IMR-90 (cell line): ENCODE results near the gene PDE5A. TPM values are rescaled to one million over a fixed set of nuclear protein-coding genes. Genes with fewer than 3 reads are reported as not detected.
A peak's percentile ranks its signal among the peaks of the same experiment; 100 is the strongest.

Experiments
- ATAC-seq: fragments of 200-7000 bp; cut with Tn5 transposase; 2 replicates; pipeline ENCODE4 v1.9.1; 2020; ENCODE audit warnings: low read depth, mild to moderate bottlenecking, moderate library complexity
- BruUV-seq: library from RNA; stranded (reverse); fragments of 400-500 nt; replicated peaks from 2 replicates; lab custom pipeline; 2021; lab: Mats Ljungman, UMichigan
- CTCF ChIA-PET: fragments of 300-600 bp; formaldehyde crosslinking; extraction: SDS; loops from one replicate; lab custom pipeline; 2021; ENCODE audit warnings: antibody characterized with exemption; lab: Yijun Ruan, JAX
- POLR2A ChIA-PET: fragments of 300-600 bp; sonication (Branson Sonifier 250); formaldehyde crosslinking; loops from one replicate; lab custom pipeline; 2022; ENCODE audit warnings: antibody characterized with exemption; ENCODE audit not compliant: unreplicated experiment; lab: Charles Lee
- DNase-seq: peaks from one replicate; pipeline ENCODE4 v3.0.0; 2013
- H2AFZ ChIP-seq: replicated peaks from 2 replicates; pipeline ENCODE3; 2013; ENCODE audit warnings: low read length, mild to moderate bottlenecking; ENCODE audit not compliant: poor library complexity
- H2AK5ac ChIP-seq: 2 replicates; pipeline ENCODE4 v1.6.1; 2013; ENCODE audit warnings: low read depth, low read length, inconsistent platforms
- H2AK9ac ChIP-seq: replicated peaks from 2 replicates; pipeline ENCODE3; 2013; ENCODE audit warnings: mild to moderate bottlenecking, low read depth, low read length, moderate library complexity; ENCODE audit not compliant: poor library complexity
- H2BK120ac ChIP-seq: 2 replicates; pipeline ENCODE4 v1.6.1; 2013; ENCODE audit warnings: low read depth, low read length, inconsistent platforms
- H2BK15ac ChIP-seq: 3 replicates; pipeline ENCODE4 v1.6.1; 2013; ENCODE audit warnings: low read depth, low read length, inconsistent platforms
- H2BK20ac ChIP-seq: 2 replicates; pipeline ENCODE4 v1.6.1; 2013; ENCODE audit warnings: low read depth, mild to moderate bottlenecking, inconsistent platforms, low read length, moderate library complexity
- H2BK5ac ChIP-seq: 2 replicates; pipeline ENCODE4 v1.6.1; 2013; ENCODE audit warnings: mild to moderate bottlenecking, low read depth, low read length, inconsistent platforms; ENCODE audit not compliant: poor library complexity, severe bottlenecking
- H3K14ac ChIP-seq: replicated peaks from 2 replicates; pipeline ENCODE4 v1.6.1; 2013; ENCODE audit warnings: low read depth, low read length, inconsistent platforms
- H3K18ac ChIP-seq: 2 replicates; pipeline ENCODE4 v1.6.1; 2013; ENCODE audit warnings: low read depth, low read length, control low read depth
- H3K23ac ChIP-seq: 2 replicates; pipeline ENCODE4 v1.6.1; 2013; ENCODE audit warnings: low read depth, low read length, inconsistent platforms
- H3K27ac ChIP-seq: 2 replicates; pipeline ENCODE4 v1.5.1; 2013; ENCODE audit warnings: mild to moderate bottlenecking, control low read depth, low read length; ENCODE audit not compliant: insufficient read depth
- H3K27me3 ChIP-seq: 2 replicates; pipeline ENCODE4 v1.6.1; 2013; ENCODE audit warnings: low read length; ENCODE audit not compliant: control insufficient read depth, insufficient read depth
- H3K36me3 ChIP-seq: 2 replicates; pipeline ENCODE4 v1.6.1; 2013; ENCODE audit warnings: low read length, mixed read lengths; ENCODE audit not compliant: control insufficient read depth, insufficient read depth
- H3K4ac ChIP-seq: 2 replicates; pipeline ENCODE4 v1.6.1; 2013; ENCODE audit warnings: low read depth, low read length, inconsistent platforms
- H3K4me1 ChIP-seq: 2 replicates; pipeline ENCODE4 v1.6.1; 2013; ENCODE audit warnings: low read length, mixed read lengths; ENCODE audit not compliant: control insufficient read depth, insufficient read depth
- H3K4me2 ChIP-seq: 2 replicates; pipeline ENCODE4 v1.6.1; 2013; ENCODE audit warnings: low read depth, mild to moderate bottlenecking, control low read depth, low read length, moderate library complexity
- H3K4me3 ChIP-seq: 2 replicates; pipeline ENCODE4 v1.5.1; 2013; ENCODE audit warnings: low read depth, mild to moderate bottlenecking, control low read depth, low read length, moderate library complexity; ENCODE audit not compliant: insufficient read depth
- H3K56ac ChIP-seq: 2 replicates; pipeline ENCODE4 v1.6.1; 2013; ENCODE audit warnings: low read length, inconsistent platforms; ENCODE audit not compliant: insufficient read depth; ENCODE audit errors: extremely low read depth
- H3K79me1 ChIP-seq, 2 experiments: 2 replicates each; pipeline ENCODE4 v1.6.1; 2013; ENCODE audit warnings: low read length in 2 of 2, inconsistent platforms in 1 of 2, low read depth in 1 of 2
- H3K9ac ChIP-seq: 2 replicates; pipeline ENCODE4 v1.6.1; 2013; ENCODE audit warnings: low read depth, low read length, control low read depth
- H3K9me1 ChIP-seq: 2 replicates; pipeline ENCODE4 v1.6.1; 2013; ENCODE audit warnings: low read length, inconsistent platforms; ENCODE audit not compliant: insufficient read depth
- H3K9me3 ChIP-seq: 2 replicates; pipeline ENCODE4 v1.6.1; 2013; ENCODE audit warnings: low read length; ENCODE audit not compliant: control insufficient read depth, insufficient read depth
- H4K20me1 ChIP-seq: 2 replicates; pipeline ENCODE4 v1.6.1; 2013; ENCODE audit warnings: low read length, inconsistent platforms; ENCODE audit not compliant: insufficient read depth
- H4K5ac ChIP-seq: 2 replicates; pipeline ENCODE4 v1.6.1; 2013; ENCODE audit warnings: mild to moderate bottlenecking, low read depth, low read length, control low read depth
- H4K8ac ChIP-seq, 2 experiments: 2 replicates each; pipeline ENCODE4 v1.6.1; 2013; ENCODE audit warnings: low read depth in 2 of 2, low read length in 2 of 2, control low read depth in 1 of 2, inconsistent platforms in 1 of 2
- H4K91ac ChIP-seq: 2 replicates; pipeline ENCODE4 v1.6.1; 2013; ENCODE audit warnings: low read depth, low read length, inconsistent platforms; ENCODE audit not compliant: insufficient read depth
- BHLHE40 ChIP-seq: fragments of 150-350 bp; IDR thresholded peaks from 2 replicates; pipeline ENCODE4 v1.6.1; 2016; ENCODE audit warnings: mild to moderate bottlenecking, low read depth, low read length
- CTCF ChIP-seq: conservative IDR thresholded peaks from 2 replicates; pipeline ENCODE4 v1.5.1; 2012; ENCODE audit warnings: mild to moderate bottlenecking, low read depth, low read length, improper control_type of control experiment
- NFE2L2 ChIP-seq: fragments of 150-350 bp; IDR thresholded peaks from 2 replicates; pipeline ENCODE4 v1.6.1; 2016; ENCODE audit warnings: low read depth, mild to moderate bottlenecking, low read length
- RAD21 ChIP-seq: IDR thresholded peaks from 2 replicates; pipeline ENCODE4 v1.6.1; 2012; ENCODE audit warnings: low read length, improper control_type of control experiment
- SMC3 ChIP-seq: fragments of 150-350 bp; IDR thresholded peaks from 2 replicates; pipeline ENCODE4 v1.6.1; 2016; ENCODE audit warnings: low read depth, mild to moderate bottlenecking, antibody characterized with exemption, low read length, moderate library complexity
- WGBS, 2 experiments: methylation state at CpG; one replicate each; pipeline versions ENCODE4 v1.1.5 to v1.1.7; 2013; ENCODE audit warnings: missing lambda C conversion rate in 2 of 2; ENCODE audit not compliant: insufficient read length in 1 of 2; ENCODE audit errors: extremely low coverage in 2 of 2; 5-methylcytosine and 5-hydroxymethylcytosine counted together
- dilution Hi-C: fragments of 300-500 bp; cut with HindIII; formaldehyde crosslinking; loops from one replicate; pipeline ENCODE4 v1.14.3; 2018; ENCODE audit warnings: low sequenced_read_pairs; ENCODE audit not compliant: unreplicated experiment
- in situ Hi-C: fragments of 300-500 bp; cut with MboI; formaldehyde crosslinking; loops from 3 replicates; pipeline ENCODE4 v1.14.3; 2019; ENCODE audit warnings: low sequenced_read_pairs, inconsistent platforms, mixed read lengths
- intact Hi-C: fragments of 100-400 bp; cut with micrococcal nuclease; formaldehyde crosslinking; loops from 2 replicates; pipeline ENCODE4 v1.10.0; 2022
- polyA plus RNA-seq, 3 experiments: library from polyadenylated mRNA; depleted of rRNA; stranded (reverse); fragments of >200 nt; gene quantifications; 2 replicates each; pipeline ENCODE4 v1.2.3, GENCODE V29; 2012; ENCODE audit warnings: low replicate concordance in 1 of 3
- total RNA-seq: library from RNA; depleted of rRNA; stranded (reverse); fragments of >200 nt; gene quantifications from 2 replicates; pipeline ENCODE4 v1.2.3, GENCODE V29; 2012

Gene PDE5A
- total and polyA plus RNA-seq, 2 of the 4 experiments (the other 2 are of a cell fraction) = 101 to 770 TPM

GRCh38 chr4:119490335-119490734 lies 138.3 kb downstream of the PDE5A start:
- Histone ChIP-seq H3K9me1 (peaks cover 5% of the 10 kb centered on the region; the same call in 1 of the 2 replicates), H3K4me3 (no peak overlapping the region), H4K8ac (no peak overlapping the region), H3K9me3 (no peaks in the 10 kb centered on the region), H3K56ac (no peak overlapping the region), H4K91ac (no peak overlapping the region), H3K27ac (no peak overlapping the region), H2BK20ac (no peak overlapping the region), H3K4me2 (no peak overlapping the region), H3K14ac (no peak overlapping the region), H2AK5ac (no peak overlapping the region), H3K27me3 (no peaks in the 10 kb centered on the region), H2AFZ (no peak overlapping the region), H2BK5ac (no peak overlapping the region), H2AK9ac (no peak overlapping the region), H3K36me3 (peaks cover 22% of the 10 kb centered on the region), H3K9ac (no peak overlapping the region), H3K4ac (no peak overlapping the region), H2BK15ac (no peak overlapping the region), H4K20me1 (peaks cover 11% of the 10 kb centered on the region; the same call in 1 of the 2 replicates), H3K79me1 (peaks cover 0 to 4% of the 10 kb centered on the region in 2 experiments; a peak in 2 of 4 replicates), H3K23ac (no peak overlapping the region), H4K5ac (no peak overlapping the region), H3K4me1 (no peaks in the 10 kb centered on the region), H2BK120ac (no peak overlapping the region), H3K18ac (no peak overlapping the region)
- BruUV-seq = no TSS peak
- no CpG with 5 or more reads among the region's 3 CpGs for WGBS, 2 experiments
- intact Hi-C loops = loop anchor here (1.0 kb wide), 2 partner anchors 176 to 509 kb away; no protein-coding TSS in a partner anchor
- ChIA-PET POLR2A (no interaction called here), CTCF (interaction anchor here (0.9 kb wide), 1 partner anchor 507 kb away, joined by 3 read pairs; no protein-coding TSS in a partner anchor)
- DNase-seq (peak; percentile 69), ATAC-seq (peak; percentile 45)
- TF ChIP-seq RAD21 = peak; percentile 38
- TF ChIP-seq SMC3 = peak; percentile 41
- TF ChIP-seq NFE2L2 = no peak
- TF ChIP-seq CTCF = peak; percentile 43
- no peak for TF ChIP-seq BHLHE40
- dilution Hi-C loops = no loop called here
- in situ Hi-C loops = loop anchor here (10.0 kb wide), 1 partner anchor 506 kb away; no protein-coding TSS in a partner anchor
